K562 treated with DMSO at 1 percent for 24 hours (cell line): ENCODE measurements around the gene CEMIP2. TPM values are rescaled to one million over a fixed set of nuclear protein-coding genes. Genes with fewer than 3 reads are reported as not detected.

Source experiments
- total RNA-seq: library from RNA; unstranded; fragments of 300-600 nt; gene quantifications from 2 replicates; pipeline ENCODE4 v1.2.3, GENCODE V29; 2022; ENCODE audit warnings: low read depth; ENCODE audit not compliant: insufficient read depth

CEMIP2 gene, protein sequence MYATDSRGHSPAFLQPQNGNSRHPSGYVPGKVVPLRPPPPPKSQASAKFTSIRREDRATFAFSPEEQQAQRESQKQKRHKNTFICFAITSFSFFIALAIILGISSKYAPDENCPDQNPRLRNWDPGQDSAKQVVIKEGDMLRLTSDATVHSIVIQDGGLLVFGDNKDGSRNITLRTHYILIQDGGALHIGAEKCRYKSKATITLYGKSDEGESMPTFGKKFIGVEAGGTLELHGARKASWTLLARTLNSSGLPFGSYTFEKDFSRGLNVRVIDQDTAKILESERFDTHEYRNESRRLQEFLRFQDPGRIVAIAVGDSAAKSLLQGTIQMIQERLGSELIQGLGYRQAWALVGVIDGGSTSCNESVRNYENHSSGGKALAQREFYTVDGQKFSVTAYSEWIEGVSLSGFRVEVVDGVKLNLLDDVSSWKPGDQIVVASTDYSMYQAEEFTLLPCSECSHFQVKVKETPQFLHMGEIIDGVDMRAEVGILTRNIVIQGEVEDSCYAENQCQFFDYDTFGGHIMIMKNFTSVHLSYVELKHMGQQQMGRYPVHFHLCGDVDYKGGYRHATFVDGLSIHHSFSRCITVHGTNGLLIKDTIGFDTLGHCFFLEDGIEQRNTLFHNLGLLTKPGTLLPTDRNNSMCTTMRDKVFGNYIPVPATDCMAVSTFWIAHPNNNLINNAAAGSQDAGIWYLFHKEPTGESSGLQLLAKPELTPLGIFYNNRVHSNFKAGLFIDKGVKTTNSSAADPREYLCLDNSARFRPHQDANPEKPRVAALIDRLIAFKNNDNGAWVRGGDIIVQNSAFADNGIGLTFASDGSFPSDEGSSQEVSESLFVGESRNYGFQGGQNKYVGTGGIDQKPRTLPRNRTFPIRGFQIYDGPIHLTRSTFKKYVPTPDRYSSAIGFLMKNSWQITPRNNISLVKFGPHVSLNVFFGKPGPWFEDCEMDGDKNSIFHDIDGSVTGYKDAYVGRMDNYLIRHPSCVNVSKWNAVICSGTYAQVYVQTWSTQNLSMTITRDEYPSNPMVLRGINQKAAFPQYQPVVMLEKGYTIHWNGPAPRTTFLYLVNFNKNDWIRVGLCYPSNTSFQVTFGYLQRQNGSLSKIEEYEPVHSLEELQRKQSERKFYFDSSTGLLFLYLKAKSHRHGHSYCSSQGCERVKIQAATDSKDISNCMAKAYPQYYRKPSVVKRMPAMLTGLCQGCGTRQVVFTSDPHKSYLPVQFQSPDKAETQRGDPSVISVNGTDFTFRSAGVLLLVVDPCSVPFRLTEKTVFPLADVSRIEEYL (N-terminal part only)
- total RNA-seq, result 14.0 and 20.6 TPM in 2 replicates

DNA sequence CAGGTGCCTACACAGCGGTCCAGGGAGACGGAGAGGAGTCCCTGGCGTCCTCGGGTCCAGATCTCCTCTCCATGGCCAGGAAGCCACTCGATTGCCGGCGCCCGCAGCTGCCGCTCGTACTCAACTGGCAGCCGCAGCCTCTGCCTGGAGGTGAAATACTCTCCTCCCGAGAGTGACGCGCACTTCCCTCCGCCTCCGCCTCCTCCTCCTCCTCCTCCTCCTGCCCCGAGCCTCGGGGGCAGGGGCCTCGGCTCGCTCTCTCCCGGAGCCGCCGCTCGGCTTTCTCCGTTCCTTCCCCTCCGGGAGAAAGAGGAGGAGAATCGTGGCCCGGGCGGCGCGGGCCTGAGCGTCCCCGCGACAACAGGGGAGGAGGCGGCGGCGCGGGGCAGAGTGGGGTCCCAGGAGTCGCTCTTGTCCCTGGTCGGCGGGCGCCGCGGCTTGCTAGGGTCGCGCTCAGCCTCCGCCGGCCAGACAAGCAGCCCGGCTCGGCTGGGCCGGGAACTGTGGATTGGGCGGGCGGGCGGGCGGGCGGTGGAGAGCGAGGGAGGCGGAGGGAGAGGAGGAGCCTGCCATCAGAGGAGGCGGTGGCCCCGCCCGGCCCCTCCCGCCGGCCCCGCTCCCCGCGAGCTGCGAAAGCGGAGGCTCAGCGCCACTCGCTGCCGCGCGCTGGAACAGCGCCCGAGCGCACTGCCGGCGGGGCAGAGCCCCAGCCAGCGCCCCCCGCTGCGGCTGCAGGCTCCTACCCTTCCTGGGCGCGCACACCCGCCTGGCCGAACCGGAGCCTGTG is at the start of gene CEMIP2:
Gene CEMIP2, minus strand, starts transcription at position 126 of the 787 bp plus-strand sequence. CDS start 18,140 bp downstream, outside the sequence.

Other genes starting within 250 kb of the CEMIP2 start
- gene ABHD17B, start 142.7 kb upstream of the CEMIP2 start, total RNA-seq, result 7.2 and 11.7 TPM in 2 replicates
- gene C9orf85, start 143.1 kb upstream of the CEMIP2 start, total RNA-seq, result 5.5 and 5.8 TPM in 2 replicates